ENCODE results near the gene TTC3.

DNA sequence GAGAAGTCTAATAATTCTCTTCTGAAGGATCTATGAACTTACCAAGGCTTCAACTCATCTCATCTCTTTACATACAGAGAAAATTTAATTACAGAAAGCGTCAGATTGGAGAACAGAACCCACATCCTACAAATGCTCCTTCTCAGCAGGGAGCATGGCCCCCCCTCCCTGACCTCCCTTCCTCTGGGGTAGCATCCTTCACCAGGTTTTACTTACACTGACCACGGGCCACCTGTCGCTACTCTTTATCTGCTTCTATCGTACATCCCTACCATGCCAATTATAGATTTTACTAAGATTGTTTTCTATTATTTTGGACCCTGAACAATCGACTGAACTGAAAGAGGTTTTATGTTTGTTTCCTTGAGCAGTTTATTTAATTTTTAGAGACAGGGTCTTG, 40.8 kb upstream of the TTC3 start:
- TF ChIP-seq, protein P1, sequence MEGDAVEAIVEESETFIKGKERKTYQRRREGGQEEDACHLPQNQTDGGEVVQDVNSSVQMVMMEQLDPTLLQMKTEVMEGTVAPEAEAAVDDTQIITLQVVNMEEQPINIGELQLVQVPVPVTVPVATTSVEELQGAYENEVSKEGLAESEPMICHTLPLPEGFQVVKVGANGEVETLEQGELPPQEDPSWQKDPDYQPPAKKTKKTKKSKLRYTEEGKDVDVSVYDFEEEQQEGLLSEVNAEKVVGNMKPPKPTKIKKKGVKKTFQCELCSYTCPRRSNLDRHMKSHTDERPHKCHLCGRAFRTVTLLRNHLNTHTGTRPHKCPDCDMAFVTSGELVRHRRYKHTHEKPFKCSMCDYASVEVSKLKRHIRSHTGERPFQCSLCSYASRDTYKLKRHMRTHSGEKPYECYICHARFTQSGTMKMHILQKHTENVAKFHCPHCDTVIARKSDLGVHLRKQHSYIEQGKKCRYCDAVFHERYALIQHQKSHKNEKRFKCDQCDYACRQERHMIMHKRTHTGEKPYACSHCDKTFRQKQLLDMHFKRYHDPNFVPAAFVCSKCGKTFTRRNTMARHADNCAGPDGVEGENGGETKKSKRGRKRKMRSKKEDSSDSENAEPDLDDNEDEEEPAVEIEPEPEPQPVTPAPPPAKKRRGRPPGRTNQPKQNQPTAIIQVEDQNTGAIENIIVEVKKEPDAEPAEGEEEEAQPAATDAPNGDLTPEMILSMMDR (IDR thresholded peaks at IDR 0.05; ENCODE audit: insufficient read depth, low read depth, low read length), result no peak
- TF ChIP-seq EZH2 (IDR thresholded peaks at IDR 0.05; ENCODE audit: insufficient read depth, low read length), result no peak
